ENCODE measurements around the gene VEGFA. TPM values are rescaled to one million over a fixed set of nuclear protein-coding genes. Genes with fewer than 3 reads are reported as not detected.

The VEGFA gene
- total RNA-seq, 1 donor from 2014 or later: 15.5 TPM

GRCh38 chr6:43781941-43782704, 12.1 kb downstream of the VEGFA start:
- DNase-seq (ENCODE audit: low spot score in 2 of 2) (no peak), FAIRE-seq (no peak)

- no peak for FAIRE-seq
- DNase-seq (ENCODE audit: low spot score in 2 of 2): no peak
Observed at GRCh38 chr6:43782764-43783513, 12.9 kb downstream of the VEGFA start.

- no peak for DNase-seq (ENCODE audit: low spot score in 2 of 2)
- FAIRE-seq: no peak
Observed at GRCh38 chr6:43784049-43784855, 14.2 kb downstream of the VEGFA start.

GRCh38 chr6:43785220-43785752, 15.3 kb downstream of the VEGFA start:
- FAIRE-seq (no peak), DNase-seq (ENCODE audit: low spot score in 2 of 2) (no peak)

- DNase-seq (ENCODE audit: low spot score in 2 of 2) (no peak), FAIRE-seq (no peak)
Observed at GRCh38 chr6:43785904-43786303, 15.9 kb downstream of the VEGFA start.

GRCh38 chr6:43786664-43787329, 16.8 kb downstream of the VEGFA start:
- FAIRE-seq: no peak
- DNase-seq (ENCODE audit: low spot score in 2 of 2): no peak

GRCh38 chr6:43788301-43788700, 18.3 kb downstream of the VEGFA start:
- FAIRE-seq (no peak), DNase-seq (ENCODE audit: low spot score in 2 of 2) (no peak)

- no peak for DNase-seq (ENCODE audit: low spot score in 2 of 2)
- FAIRE-seq: no peak
Observed at GRCh38 chr6:43789447-43789846, 19.4 kb downstream of the VEGFA start.

- DNase-seq (ENCODE audit: low spot score in 2 of 2): no peak
- FAIRE-seq: no peak
Observed at GRCh38 chr6:43790031-43790430, 20.0 kb downstream of the VEGFA start.

- DNase-seq (ENCODE audit: low spot score in 2 of 2) (no peak), FAIRE-seq (no peak)
Observed at GRCh38 chr6:43791745-43792422, 21.9 kb downstream of the VEGFA start.

- FAIRE-seq (no peak), DNase-seq (ENCODE audit: low spot score in 2 of 2) (no peak)
Observed at GRCh38 chr6:43793154-43793874, 23.3 kb downstream of the VEGFA start.

- DNase-seq (ENCODE audit: low spot score in 2 of 2): no peak
- FAIRE-seq: no peak
Observed at GRCh38 chr6:43793875-43794242, 23.8 kb downstream of the VEGFA start.

- FAIRE-seq (no peak), DNase-seq (ENCODE audit: low spot score in 2 of 2) (no peak)
Observed at GRCh38 chr6:43795421-43795820, 25.4 kb downstream of the VEGFA start.

GRCh38 chr6:43796168-43796567, 26.2 kb downstream of the VEGFA start:
- no peak for DNase-seq (ENCODE audit: low spot score in 2 of 2)
- no peak for FAIRE-seq

- FAIRE-seq (no peak), DNase-seq (ENCODE audit: low spot score in 2 of 2) (no peak)
Observed at GRCh38 chr6:43796903-43797890, 27.2 kb downstream of the VEGFA start.

GRCh38 chr6:43797919-43798318, 27.9 kb downstream of the VEGFA start:
- FAIRE-seq (no peak), DNase-seq (ENCODE audit: low spot score in 2 of 2) (no peak)

GRCh38 chr6:43798688-43799444, 28.9 kb downstream of the VEGFA start:
- DNase-seq (ENCODE audit: low spot score in 2 of 2): no peak
- FAIRE-seq: no peak

Data from frontal cortex (tissue), 4 donors.